Iris pigment epithelial cell (primary cell): ENCODE results near the gene CORO2B.

ENCODE experiments used
- DNase-seq: peaks from one replicate; pipeline ENCODE4 v3.0.0-alpha.2; 2011; ENCODE audit warnings: low read depth

CORO2B gene

GRCh38 chr15:68572921-68573320 lies 5.9 kb upstream of the CORO2B start:
- no peak for DNase-seq

GRCh38 chr15:68574046-68574445 lies 4.7 kb upstream of the CORO2B start:
- DNase-seq = no peak

- DNase-seq = no peak
Observed at GRCh38 chr15:68574629-68575028, 4.2 kb upstream of the CORO2B start.

GRCh38 chr15:68576235-68576892 lies 2.4 kb upstream of the CORO2B start:
- no peak for DNase-seq

GRCh38 chr15:68578175-68578979 lies 416 bp upstream of the CORO2B start:
- peak; percentile 48 for DNase-seq

GRCh38 chr15:68580026-68580882 lies 1.5 kb downstream of the CORO2B start:
- no peak for DNase-seq

- no peak for DNase-seq
Observed at GRCh38 chr15:68580883-68581155, 2.0 kb downstream of the CORO2B start.

- no peak for DNase-seq
Observed at GRCh38 chr15:68581725-68582124, 2.9 kb downstream of the CORO2B start.

GRCh38 chr15:68582236-68582635 lies 3.4 kb downstream of the CORO2B start:
- no peak for DNase-seq

- DNase-seq = no peak
Observed at GRCh38 chr15:68582864-68583263, 4.1 kb downstream of the CORO2B start.

GRCh38 chr15:68583321-68583720 lies 4.5 kb downstream of the CORO2B start:
- DNase-seq = no peak

- no peak for DNase-seq
Observed at GRCh38 chr15:68583936-68584755, 5.4 kb downstream of the CORO2B start.

GRCh38 chr15:68584756-68585573 lies 6.2 kb downstream of the CORO2B start:
- DNase-seq = no peak

GRCh38 chr15:68585574-68586273 lies 6.9 kb downstream of the CORO2B start:
- no peak for DNase-seq

- DNase-seq = peak; percentile 74
Observed at GRCh38 chr15:68586274-68586961, 7.6 kb downstream of the CORO2B start.

- no peak for DNase-seq
Observed at GRCh38 chr15:68587769-68588385, 9.1 kb downstream of the CORO2B start.

GRCh38 chr15:68589053-68589452 lies 10.3 kb downstream of the CORO2B start:
- DNase-seq = no peak

- DNase-seq = no peak
Observed at GRCh38 chr15:68589783-68590710, 11.3 kb downstream of the CORO2B start.
